ENCODE data around the gene VPS52.

- TF ChIP-seq CTCF (IDR thresholded peaks at IDR 0.05; ENCODE audit: poor library complexity, severe bottlenecking) (no peak), POLR2AphosphoS5 (IDR thresholded peaks at IDR 0.05) (no peak), REST (IDR thresholded peaks at IDR 0.05; ENCODE audit: borderline replicate concordance) (no peak), EP300 (conservative IDR thresholded peaks at IDR 0.05; ENCODE audit: poor library complexity, severe bottlenecking) (no peak), TAF1 (IDR thresholded peaks at IDR 0.05; ENCODE audit: low read depth) (no peak), EZH2 (IDR thresholded peaks at IDR 0.05; ENCODE audit: borderline replicate concordance, insufficient read depth, low read length, poor library complexity, severe bottlenecking) (no peak), SMC3 (conservative IDR thresholded peaks at IDR 0.05; ENCODE audit: poor library complexity) (no peak), MXI1 (conservative IDR thresholded peaks at IDR 0.05; ENCODE audit: poor library complexity, severe bottlenecking) (no peak), RAD21 (conservative IDR thresholded peaks at IDR 0.05) (no peak)
Observed at GRCh38 chr6:33296797-33297405, 25.2 kb upstream of the VPS52 start.

All from neural cell (in vitro differentiated cells).